GM13976 (cell line): ENCODE measurements around the gene KLF12.

Experiments used
- DNase-seq: peaks from one replicate; pipeline ENCODE4 v3.0.0; 2012; ENCODE audit warnings: low spot score
- CTCF ChIP-seq: IDR thresholded peaks from 2 replicates; pipeline ENCODE4 v1.5.1; 2012; ENCODE audit warnings: borderline replicate concordance, mild to moderate bottlenecking; ENCODE audit not compliant: insufficient read depth; ENCODE audit errors: extremely low read depth, missing control alignments, control extremely low read depth
- in situ Hi-C: fragments of 300-500 bp; cut with MboI; formaldehyde crosslinking; loops from one replicate; pipeline ENCODE4 v1.12.0; 2022; ENCODE audit warnings: low sequenced_read_pairs, mixed read lengths, inconsistent platforms; ENCODE audit not compliant: unreplicated experiment

Gene KLF12

GRCh38 chr13:74168263-74168675, 34.1 kb upstream of the KLF12 start:
- DNase-seq, result no peak
- TF ChIP-seq CTCF, result no peak
- in situ Hi-C loops, result no loop called here

- no peak for DNase-seq
- TF ChIP-seq CTCF, result no peak
- in situ Hi-C loops, result no loop called here
Measured at GRCh38 chr13:74166261-74167004, 32.2 kb upstream of the KLF12 start.

- no peak for DNase-seq
- in situ Hi-C loops, result no loop called here
- no peak for TF ChIP-seq CTCF
Measured at GRCh38 chr13:74162782-74163181, 28.6 kb upstream of the KLF12 start.

GRCh38 chr13:74162135-74162534, 27.9 kb upstream of the KLF12 start:
- in situ Hi-C loops, result no loop called here

GRCh38 chr13:74158571-74159352, 24.6 kb upstream of the KLF12 start:
- in situ Hi-C loops, result no loop called here
- TF ChIP-seq CTCF, result no peak
- no peak for DNase-seq

More at GRCh38 chr13:74162135-74162534, 27.9 kb upstream of the KLF12 start:
- TF ChIP-seq CTCF, result no peak
- no peak for DNase-seq

GRCh38 chr13:74158028-74158427, 23.8 kb upstream of the KLF12 start:
- in situ Hi-C loops, result no loop called here
- no peak for TF ChIP-seq CTCF

More at GRCh38 chr13:74158028-74158427, 23.8 kb upstream of the KLF12 start:
- no peak for DNase-seq
